ENCODE data around the gene ABCE1. TPM values are rescaled to one million over a fixed set of nuclear protein-coding genes. Genes with fewer than 3 reads are reported as not detected.

Gene ABCE1
- polyA plus RNA-seq, 2 of the 4 experiments (the other 2 are of a cell fraction): 113 to 120 TPM

- H3K27ac ChIP-seq: no peak overlapping the region
- 87% methylated on average over 2 of the region's 2 CpGs for WGBS (ENCODE audit: missing lambda C conversion rate)
- H3K9me3 ChIP-seq: no peaks in the 10 kb centered on the region
- TF ChIP-seq E2F6 (IDR thresholded peaks at IDR 0.05; ENCODE audit: borderline replicate concordance, low read depth) (no peak), EP300 (IDR thresholded peaks at IDR 0.05) (no peak), ATOH8 (CRISPR knock-in tag; IDR thresholded peaks at IDR 0.05; ENCODE audit: low read depth) (no peak), HOXA7 (CRISPR knock-in tag; IDR thresholded peaks at IDR 0.05) (no peak), ELK1 (IDR thresholded peaks at IDR 0.05; ENCODE audit: low read depth, low read length) (no peak), MAX (IDR thresholded peaks at IDR 0.05) (no peak), BHLHE40 (IDR thresholded peaks at IDR 0.05; ENCODE audit: low read depth, low read length) (no peak)
- ChIA-PET CTCF (interaction anchor here (1.2 to 1.7 kb wide), 2 partner anchors 9 to 14 kb away, joined by 3 read pairs; no protein-coding TSS in a partner anchor), POLR2A (no interaction called here)
- DNase-seq (ENCODE audit: low read depth in 1 of 2, low spot score in 1 of 2): no peak
- H3K4me2 ChIP-seq: no peak overlapping the region
- FAIRE-seq: no peak
- ATAC-seq: no peak
- H3K4me1 ChIP-seq: 0 out of 3 replicates have a peak, but pooled peaks cover 3% of the 10 kb centered on the region
- H3K4me3 ChIP-seq: no peak overlapping the region
These were observed 70.6 kb downstream of the ABCE1 start for GRCh38 chr4:145168581-145169187.

GRCh38 chr4:145170223-145170622 lies 72.1 kb downstream of the ABCE1 start:
- FAIRE-seq (no peak), DNase-seq (ENCODE audit: low read depth in 1 of 2, low spot score in 1 of 2) (no peak), ATAC-seq (no peak)
- Histone ChIP-seq H3K9me3 (no peaks in the 10 kb centered on the region), H3K4me2 (no peak overlapping the region), H3K4me1 (0 out of 3 replicates have a peak, but pooled peaks cover 3% of the 10 kb centered on the region), H3K27ac (no peak overlapping the region), H3K4me3 (no peak overlapping the region)
- TF ChIP-seq CEBPB (IDR thresholded peaks at IDR 0.05): no peak
- TF ChIP-seq GATA3 (IDR thresholded peaks at IDR 0.05; ENCODE audit: borderline replicate concordance): no peak
- no peak for TF ChIP-seq NPAS2 (CRISPR knock-in tag; IDR thresholded peaks at IDR 0.05; ENCODE audit: borderline replicate concordance)
- no peak for TF ChIP-seq CTCF (IDR thresholded peaks at IDR 0.05)
- no peak for TF ChIP-seq PHF8 (IDR thresholded peaks at IDR 0.05; ENCODE audit: borderline replicate concordance, low read depth)
- TF ChIP-seq HOXB13 (CRISPR knock-in tag; IDR thresholded peaks at IDR 0.05; ENCODE audit: low read depth): no peak
- no peak for TF ChIP-seq RNF2 (IDR thresholded peaks at IDR 0.05; ENCODE audit: borderline replicate concordance, low read depth)
- TF ChIP-seq RARB (CRISPR knock-in tag; IDR thresholded peaks at IDR 0.05): no peak
- POLR2A ChIA-PET: no interaction called here
- WGBS (ENCODE audit: missing lambda C conversion rate): 95% methylated on average over 1 of the region's 1 CpG
- CTCF ChIA-PET: interaction anchor here (0.7 kb wide), 1 partner anchor 9 kb away, joined by 3 read pairs; no protein-coding TSS in a partner anchor

GRCh38 chr4:145171911-145172310 lies 73.8 kb downstream of the ABCE1 start:
- TF ChIP-seq RFX5 (IDR thresholded peaks at IDR 0.05): no peak
- Histone ChIP-seq H3K4me2 (no peak overlapping the region), H3K4me3 (no peak overlapping the region), H3K27ac (no peak overlapping the region), H3K4me1 (peaks cover 4% of the 10 kb centered on the region; the same call in 1 of the 3 replicates), H3K9me3 (no peaks in the 10 kb centered on the region)
- ATAC-seq (no peak), DNase-seq (ENCODE audit: low read depth in 1 of 2, low spot score in 1 of 2) (no peak), FAIRE-seq (no peak)
- WGBS (ENCODE audit: missing lambda C conversion rate): 92% methylated on average over 1 of the region's 1 CpG
- CTCF ChIA-PET: no interaction called here
- POLR2A ChIA-PET: no interaction called here

Data from A549 (cell line).